Stimulated activated CD4-positive, alpha-beta T cell treated with anti-CD3 and anti-CD28 coated beads, Interleukin-12 subunit alpha, Interleukin-12 subunit beta, amount 100 ng/mL, for 48 hours (primary cell): ENCODE data around the gene HOXA1.
"Not testable (repeated sequence)": the region's sequence is repeated elsewhere in the genome, so short reads cannot be mapped to it uniquely, and the experiment has no call there.

Experiments
- DNase-seq, 3 donors: peaks; one replicate each; pipeline ENCODE4 v3.0.0-alpha.2; 2020; ENCODE audit warnings: low read depth in 2 of 3, low spot score in 1 of 3

Gene HOXA1

GRCh38 chr7:27051451-27051850 is 44.3 kb downstream of the HOXA1 start:
- DNase-seq = no peak

- no peak for DNase-seq
Observed at GRCh38 chr7:27048438-27048837, 47.4 kb downstream of the HOXA1 start.

GRCh38 chr7:27046854-27047549 is 48.8 kb downstream of the HOXA1 start:
- no peak for DNase-seq

GRCh38 chr7:27045972-27046371 is 49.8 kb downstream of the HOXA1 start:
- not testable (repeated sequence) for DNase-seq

- DNase-seq = not testable (repeated sequence)
Observed at GRCh38 chr7:27045066-27045465, 50.7 kb downstream of the HOXA1 start.
